GM18520 (cell line): Measurements from ENCODE around the gene NPFF.

ENCODE experiments used
- ATAC-seq: cut with Tn5 transposase; IDR thresholded peaks from one replicate; pipeline ENCODE4 v1.9.1; 2021; ENCODE audit not compliant: unreplicated experiment

NPFF gene

DNA sequence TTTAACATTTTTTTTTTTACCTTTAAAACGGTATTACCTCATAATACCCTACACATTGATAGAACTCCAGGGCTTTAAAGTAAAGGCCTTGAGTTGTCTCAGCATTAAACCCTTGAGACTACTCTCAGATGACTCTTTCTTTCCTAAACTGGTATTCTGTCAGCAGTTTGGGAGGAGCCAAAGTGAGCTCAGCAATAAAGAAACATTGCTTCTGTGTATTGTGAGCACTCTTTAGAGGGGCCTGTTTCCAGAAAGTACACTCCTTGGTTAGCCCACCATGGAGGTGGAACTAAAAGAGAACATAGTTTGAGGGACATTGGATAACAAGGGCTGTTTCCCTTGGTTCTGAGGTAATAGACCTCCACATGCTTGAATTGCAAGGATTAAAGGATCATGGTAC lies 28.4 kb downstream of the NPFF start:
- ATAC-seq, result no peak

DNA sequence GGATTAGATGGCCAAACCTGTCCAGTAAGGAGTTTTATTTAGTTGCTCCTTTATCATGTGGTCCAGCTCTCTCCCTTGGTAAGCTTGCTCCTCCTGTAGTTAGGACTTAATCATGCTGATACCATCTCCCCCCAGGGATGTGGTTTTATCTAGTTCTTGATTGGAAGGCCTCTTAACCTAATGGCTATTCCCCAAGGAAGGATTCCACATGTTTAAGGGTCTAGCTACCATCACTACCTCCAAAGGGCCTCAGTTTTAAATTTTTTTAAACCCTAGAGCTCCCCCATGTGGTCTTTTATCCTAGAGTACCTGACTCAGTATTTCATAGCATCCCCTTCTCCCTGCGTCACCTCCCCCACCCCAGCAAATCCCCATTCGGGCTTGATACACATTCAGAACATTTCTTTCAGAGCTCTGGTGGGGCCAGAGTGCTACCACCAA lies 30.5 kb downstream of the NPFF start:
- no peak for ATAC-seq

DNA sequence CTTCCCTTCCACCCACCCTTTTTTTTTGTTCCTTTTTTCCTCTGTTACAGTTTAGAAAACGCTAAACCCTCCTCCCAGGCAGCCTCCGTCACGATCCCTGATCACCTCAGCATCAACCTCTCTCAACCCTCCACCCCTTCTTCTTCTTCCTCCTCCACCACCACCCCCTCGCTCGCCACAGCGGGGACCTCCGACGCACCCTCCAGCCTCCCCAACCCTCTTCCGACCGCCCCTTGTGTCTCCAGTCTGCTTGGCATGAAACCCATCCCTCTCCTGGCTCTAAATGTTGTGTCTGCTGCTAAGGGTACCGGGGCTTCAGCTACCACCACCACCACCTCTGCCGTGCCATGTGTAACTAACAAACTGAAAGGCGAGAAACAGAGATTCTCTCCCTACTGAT lies 32.5 kb downstream of the NPFF start:
- ATAC-seq, result no peak

DNA sequence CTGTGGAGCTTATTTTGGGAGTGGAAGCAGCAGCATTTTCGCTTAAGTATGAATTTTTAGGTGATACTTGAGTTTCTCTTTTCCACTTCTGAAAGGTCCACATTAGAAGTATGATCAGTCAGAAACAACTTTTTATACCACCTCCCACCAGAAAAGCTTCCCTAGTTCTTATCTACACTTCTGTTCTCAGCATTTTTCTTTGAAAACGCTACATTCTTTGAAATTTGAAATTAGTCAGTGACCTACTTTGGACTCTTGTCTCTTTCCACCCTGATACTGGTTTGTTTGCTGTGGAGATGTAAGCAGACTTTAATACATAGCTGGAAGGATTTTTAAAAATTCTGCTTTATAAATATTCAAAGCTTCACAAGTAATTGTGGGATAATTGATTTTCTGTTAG lies 33.2 kb downstream of the NPFF start:
- no peak for ATAC-seq

DNA sequence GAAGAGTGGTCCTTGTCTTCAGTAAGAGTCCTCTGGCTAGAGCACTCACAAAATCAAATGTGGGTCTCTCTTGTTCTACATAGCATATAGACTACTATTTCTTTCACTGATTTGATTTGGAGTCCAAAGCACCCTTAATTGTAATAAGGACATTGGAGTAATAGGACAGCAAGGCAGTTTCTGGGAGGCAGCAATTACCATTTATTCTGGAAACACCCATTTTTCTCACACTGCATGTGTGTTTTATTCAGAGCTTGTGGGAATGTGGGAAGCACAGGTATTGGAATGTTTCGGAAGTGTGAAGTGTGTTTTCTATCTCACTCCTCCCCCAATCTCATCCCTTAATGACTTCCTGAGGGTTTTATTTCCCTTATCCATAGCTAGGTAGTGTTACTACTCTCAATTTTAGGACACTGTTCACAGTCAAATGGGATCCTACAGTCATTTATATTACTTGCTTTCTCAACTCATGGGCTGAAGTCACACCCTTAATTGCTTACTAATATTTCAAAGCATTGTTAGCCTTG lies 35.2 kb downstream of the NPFF start:
- no peak for ATAC-seq

DNA sequence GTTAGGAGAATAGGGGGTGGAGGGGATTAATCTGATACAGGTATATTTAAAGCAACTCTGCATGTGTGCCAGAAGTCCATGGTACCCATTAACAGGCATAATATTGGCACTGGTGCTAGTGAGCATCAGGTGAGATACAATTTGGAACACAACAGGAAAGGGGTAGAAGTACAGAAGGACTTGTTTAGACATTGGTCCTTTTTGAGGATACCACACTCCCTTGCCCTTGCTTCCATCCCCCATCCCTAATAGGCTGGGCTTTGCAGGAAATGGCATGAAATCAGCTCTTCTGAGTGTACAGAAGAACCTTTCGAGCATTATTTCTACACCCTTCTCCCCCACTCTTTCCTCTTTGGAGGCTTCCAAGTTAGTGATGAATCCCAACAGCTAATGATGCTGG lies 39.0 kb downstream of the NPFF start:
- ATAC-seq, result no peak

DNA sequence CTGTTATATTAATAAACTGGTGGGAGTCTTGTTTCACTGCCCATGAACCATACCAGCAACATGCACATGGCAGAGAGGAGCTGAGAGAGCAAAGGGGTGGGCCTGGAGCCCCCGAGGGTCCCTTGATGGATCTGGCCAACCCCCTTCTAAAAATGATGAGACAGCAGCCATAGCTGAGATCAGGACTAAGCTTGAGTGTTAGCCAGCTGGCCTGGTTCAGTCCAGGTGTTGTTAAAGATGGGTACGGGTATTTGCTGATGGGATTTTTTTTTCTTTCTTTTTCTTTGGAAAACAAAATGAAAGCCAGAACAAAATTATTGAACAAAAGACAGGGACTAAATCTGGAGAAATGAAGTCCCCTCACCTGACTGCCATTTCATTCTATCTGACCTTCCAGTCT lies 39.4 kb downstream of the NPFF start:
- ATAC-seq, result no peak

DNA sequence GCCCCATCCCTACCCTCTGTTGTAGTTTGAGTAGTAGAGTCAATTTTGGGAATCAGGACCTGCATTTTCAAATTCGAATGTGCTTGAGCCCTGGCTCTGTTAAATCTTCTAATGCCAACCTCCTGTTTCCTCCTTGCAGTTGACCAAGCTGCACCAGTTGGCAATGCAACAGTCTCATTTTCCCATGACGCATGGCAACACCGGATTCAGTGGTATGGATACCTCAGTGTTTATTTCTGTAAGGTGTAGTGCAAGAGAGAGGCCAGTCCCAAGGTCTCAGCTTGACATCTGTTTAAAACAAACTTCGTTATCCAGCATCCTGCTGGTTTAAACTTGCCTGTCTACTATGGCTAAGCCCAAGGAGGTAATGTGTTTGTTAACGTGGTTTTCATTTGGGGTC lies 40.2 kb downstream of the NPFF start:
- no peak for ATAC-seq

DNA sequence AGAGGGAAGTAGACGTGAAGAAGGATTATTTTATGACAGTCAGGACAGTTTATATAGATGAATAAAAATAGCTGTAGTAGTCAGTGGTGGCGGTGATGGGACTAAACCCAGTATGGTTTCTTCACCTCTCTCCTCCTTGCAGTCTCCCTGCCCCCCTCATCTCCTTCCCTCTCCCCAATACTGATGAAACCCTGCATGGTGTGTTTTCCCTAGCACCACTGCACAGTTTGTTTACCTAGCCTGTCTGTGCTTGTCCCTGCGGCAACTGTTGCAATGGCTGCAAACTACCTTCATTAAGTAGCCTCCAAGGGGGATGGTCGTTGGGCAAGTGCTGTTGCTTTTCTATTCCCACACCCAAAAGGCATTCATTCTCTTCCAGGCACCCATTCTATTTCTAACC lies 40.6 kb downstream of the NPFF start:
- ATAC-seq, result no peak

DNA sequence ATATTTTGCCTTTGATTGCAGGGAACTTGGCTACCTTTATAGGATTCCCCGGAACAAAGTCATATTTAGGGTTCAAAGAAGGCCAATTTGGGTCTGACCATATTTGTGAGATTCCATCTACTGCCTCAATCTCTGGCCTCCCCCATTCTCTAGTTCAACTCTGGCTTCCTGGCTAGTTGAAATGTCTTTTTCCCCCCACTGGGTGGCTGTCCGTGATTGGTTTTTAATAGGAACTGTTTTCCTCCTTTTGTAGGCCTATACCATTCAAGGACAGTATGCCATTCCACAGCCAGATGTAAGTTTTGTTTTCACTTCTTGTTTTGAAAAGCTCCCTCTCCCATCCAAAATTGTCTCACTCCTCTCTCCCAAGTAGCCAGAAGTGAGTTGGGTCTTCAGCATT lies 41.6 kb downstream of the NPFF start:
- no peak for ATAC-seq

DNA sequence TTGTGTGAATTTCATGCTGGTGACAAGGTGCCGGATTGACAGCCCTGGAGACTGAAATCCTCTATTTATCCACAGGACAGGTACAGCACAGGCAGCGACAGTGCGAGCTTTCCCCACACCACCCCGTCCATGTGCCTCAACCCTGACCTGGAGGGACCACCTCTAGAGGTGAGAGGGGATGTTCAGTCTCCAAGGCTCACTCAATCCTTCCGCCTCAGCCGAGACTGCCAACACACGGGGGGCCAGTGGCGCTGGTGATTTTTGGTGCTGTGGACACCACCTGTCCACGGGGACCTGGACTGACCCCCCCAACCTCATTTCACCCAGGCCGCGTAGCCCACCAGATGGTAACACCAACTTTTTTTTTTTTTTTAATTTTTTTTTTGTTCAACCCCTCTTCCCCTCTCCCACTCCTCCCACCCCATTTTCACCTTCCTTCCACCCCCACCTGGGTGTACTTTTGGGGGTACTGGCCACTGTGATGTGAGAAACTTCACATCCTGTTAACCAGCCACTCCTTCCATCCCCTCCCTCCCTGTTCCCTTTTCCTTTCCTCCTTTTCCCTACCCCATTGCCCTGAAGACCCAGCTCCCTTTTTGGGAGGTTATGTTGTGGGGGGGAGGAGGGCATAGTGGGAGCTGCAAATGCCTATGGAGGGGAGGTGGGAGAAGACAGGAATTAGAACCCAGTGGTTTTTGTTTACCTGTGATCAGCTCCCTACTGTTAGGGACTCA lies 42.4 kb downstream of the NPFF start:
- no peak for ATAC-seq

DNA sequence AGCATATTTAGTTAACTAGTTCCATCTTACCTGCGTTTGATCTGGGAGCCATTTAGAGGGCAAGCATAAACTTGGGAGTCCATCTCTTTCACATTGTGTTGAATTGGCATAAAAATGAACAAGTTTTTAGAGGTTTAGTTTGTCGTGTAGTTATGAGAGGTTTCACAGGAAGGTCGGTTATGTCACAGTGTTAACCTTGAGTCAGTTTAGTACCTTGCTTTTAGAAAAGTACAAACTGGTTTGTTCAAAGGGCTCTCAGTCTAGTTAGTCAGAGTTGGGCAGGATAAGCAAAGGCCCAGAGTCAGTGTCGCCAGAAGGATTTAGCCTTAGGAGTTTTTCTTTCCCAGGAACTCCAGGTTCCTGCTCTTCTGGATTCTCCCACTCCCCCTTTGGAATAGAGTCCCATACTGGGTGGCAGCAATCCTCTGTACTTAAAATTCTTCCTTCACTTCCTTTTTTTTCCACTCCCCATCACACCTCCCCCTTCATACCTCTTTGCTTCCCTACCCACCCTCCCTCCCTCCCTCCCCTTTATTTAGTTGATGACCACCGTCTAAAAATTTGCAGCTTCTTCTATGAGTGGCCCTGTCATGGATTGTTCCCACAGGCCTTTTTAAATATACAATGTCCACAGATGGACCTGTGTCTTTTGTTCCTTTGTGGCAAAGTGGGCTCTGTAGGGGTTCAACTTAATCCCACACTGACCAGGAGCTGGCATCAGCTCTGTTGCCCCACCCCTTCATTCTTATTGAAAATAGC lies 43.3 kb downstream of the NPFF start:
- ATAC-seq, result no peak

DNA sequence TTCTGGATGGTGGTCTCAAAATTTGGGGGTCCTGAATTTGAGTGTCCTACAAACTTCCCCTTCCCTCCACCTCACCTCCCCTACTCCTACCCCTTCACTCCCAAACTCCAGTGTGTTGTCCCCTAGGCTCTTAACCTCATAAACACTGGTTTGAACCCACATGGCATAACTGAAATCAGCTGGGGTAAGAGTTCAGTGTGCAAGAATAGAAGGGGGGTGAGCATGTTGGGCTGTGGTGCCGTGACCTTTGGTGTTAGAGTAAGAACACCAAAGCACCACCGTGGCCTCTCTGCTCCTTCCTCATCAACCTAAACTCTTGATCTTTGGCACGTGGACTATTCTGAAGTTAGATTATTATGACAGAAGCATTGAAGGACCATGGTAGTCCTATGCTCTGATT lies 44.3 kb downstream of the NPFF start:
- ATAC-seq, result no peak

DNA sequence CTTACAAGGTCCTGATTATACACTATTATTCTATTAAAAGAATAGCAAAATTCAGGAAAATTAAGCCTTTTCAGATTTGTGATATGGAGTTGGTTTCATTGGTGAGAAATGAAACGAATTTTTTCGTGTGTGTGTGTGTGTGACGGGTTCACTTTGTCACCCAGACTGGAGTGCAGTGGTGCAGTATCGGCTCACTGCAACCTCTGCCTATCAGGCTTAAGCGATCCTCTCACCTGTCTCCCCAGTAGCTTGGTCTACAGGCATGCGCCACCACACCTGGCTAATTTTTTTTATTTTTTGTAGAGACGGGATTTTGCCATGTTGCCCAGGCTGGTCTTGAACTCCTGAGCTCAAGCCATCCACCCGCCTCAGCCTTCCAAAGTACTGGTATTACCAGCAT lies 45.7 kb downstream of the NPFF start:
- ATAC-seq, result no peak

DNA sequence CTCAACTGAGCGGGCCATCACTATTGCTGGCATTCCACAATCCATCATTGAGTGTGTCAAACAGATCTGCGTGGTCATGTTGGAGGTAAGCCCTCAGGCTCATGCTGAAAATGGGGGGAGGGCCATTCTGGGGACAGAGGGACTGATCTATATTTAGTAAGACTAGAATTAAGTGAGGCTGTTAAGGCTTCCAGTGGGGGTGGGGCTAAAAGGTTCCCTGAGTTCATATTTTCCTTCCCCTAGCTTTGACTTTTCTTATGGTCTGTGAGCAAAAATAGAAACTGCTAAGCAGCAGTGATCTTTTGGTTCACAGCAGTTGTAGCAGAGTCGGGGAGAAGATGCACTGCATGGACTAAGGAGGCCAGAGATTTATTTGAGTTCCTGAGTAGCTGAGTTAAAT lies 46.2 kb downstream of the NPFF start:
- ATAC-seq, result no peak

DNA sequence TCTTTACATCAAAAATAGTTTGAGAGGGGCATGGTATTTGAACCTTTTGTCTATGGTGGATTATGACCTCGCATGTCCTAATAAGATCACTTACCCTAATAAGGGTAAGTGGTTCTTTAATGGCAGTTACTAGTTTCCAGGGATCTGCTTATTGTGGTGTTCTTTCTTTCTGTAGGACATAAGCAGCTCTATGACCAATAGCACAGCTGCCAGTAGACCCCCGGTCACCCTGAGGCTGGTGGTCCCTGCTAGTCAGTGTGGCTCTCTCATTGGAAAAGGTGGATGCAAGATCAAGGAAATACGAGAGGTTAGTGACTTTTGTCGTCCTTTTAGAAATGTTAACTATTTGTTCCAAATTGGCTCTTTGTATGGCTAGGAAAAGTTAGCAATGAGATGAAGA lies 48.2 kb downstream of the NPFF start:
- no peak for ATAC-seq
